HepG2 (cell line): ENCODE measurements around the gene HLA-B. TPM values are rescaled to one million over a fixed set of nuclear protein-coding genes. Genes with fewer than 3 reads are reported as not detected.

Experiments
- FLYWCH1 ChIP-seq: sonication (generic); formaldehyde crosslinking; IDR thresholded peaks from 2 replicates; pipeline ENCODE4 v1.8.1; 2023; ENCODE audit warnings: mild to moderate bottlenecking, missing genetic modification reagents
- GABPA ChIP-seq, 2 experiments: IDR thresholded peaks; 2 replicates each; pipeline ENCODE4 v1.6.1; 2011 to 2016; ENCODE audit warnings: low read depth in 2 of 2, low read length in 1 of 2, missing biosample characterization in 1 of 2, missing genetic modification characterization in 1 of 2
- GLI4 ChIP-seq: sonication (generic); formaldehyde crosslinking; IDR thresholded peaks from 2 replicates; pipeline ENCODE4 v1.5.1; 2020; ENCODE audit warnings: missing genetic modification reagents, mild to moderate bottlenecking, moderate library complexity, borderline replicate concordance
- JUND ChIP-seq: sonication (generic); formaldehyde crosslinking; IDR thresholded peaks from 2 replicates; pipeline ENCODE4 v1.8.0; 2022; ENCODE audit warnings: mild to moderate bottlenecking, missing genetic modification reagents
- MEIS2 ChIP-seq: sonication (generic); formaldehyde crosslinking; IDR thresholded peaks from 2 replicates; pipeline ENCODE4 v1.9.0; 2021; ENCODE audit warnings: mild to moderate bottlenecking, missing genetic modification reagents
- MTF1 ChIP-seq: sonication (generic); formaldehyde crosslinking; IDR thresholded peaks from 2 replicates; pipeline ENCODE4 v1.5.0; 2020; ENCODE audit warnings: missing genetic modification reagents
- NFATC3 ChIP-seq: sonication (generic); formaldehyde crosslinking; IDR thresholded peaks from 2 replicates; pipeline ENCODE4 v1.5.1; 2020; ENCODE audit warnings: mild to moderate bottlenecking, missing genetic modification reagents
- ONECUT2 ChIP-seq: sonication (generic); formaldehyde crosslinking; IDR thresholded peaks from 2 replicates; pipeline ENCODE4 v1.4.0; 2020; ENCODE audit warnings: missing genetic modification reagents
- PRDM10 ChIP-seq: sonication (generic); formaldehyde crosslinking; IDR thresholded peaks from 2 replicates; pipeline ENCODE4 v1.4.0; 2020; ENCODE audit warnings: low read depth, missing genetic modification reagents
- PREB ChIP-seq: sonication (generic); formaldehyde crosslinking; IDR thresholded peaks from 2 replicates; pipeline ENCODE4 v1.4.0; 2020; ENCODE audit warnings: missing genetic modification reagents
- SIN3A ChIP-seq: IDR thresholded peaks from 2 replicates; pipeline ENCODE4 v1.6.1; 2011; ENCODE audit warnings: low read depth, mild to moderate bottlenecking, control low read depth, low read length, borderline replicate concordance
- SNAI1 ChIP-seq: sonication (generic); formaldehyde crosslinking; IDR thresholded peaks from 2 replicates; pipeline ENCODE4 v1.5.0; 2020; ENCODE audit warnings: mild to moderate bottlenecking, missing genetic modification reagents, borderline replicate concordance
- TBP ChIP-seq: sonication (generic); formaldehyde crosslinking; IDR thresholded peaks from 2 replicates; pipeline ENCODE4 v1.5.0; 2020; ENCODE audit warnings: missing genetic modification reagents
- TBX3 ChIP-seq: fragments of 450-650 bp; IDR thresholded peaks from 2 replicates; pipeline ENCODE4 v1.6.1; 2017; ENCODE audit warnings: antibody characterized with exemption, mild to moderate bottlenecking, inconsistent platforms, borderline replicate concordance
- U2AF2 ChIP-seq: fragments of 200-400 bp; formaldehyde crosslinking; IDR thresholded peaks from 2 replicates; pipeline ENCODE4 v1.6.1; 2017; ENCODE audit warnings: low read depth, mild to moderate bottlenecking, low read length
- WIZ ChIP-seq: sonication (generic); formaldehyde crosslinking; IDR thresholded peaks from 2 replicates; pipeline ENCODE4 v1.5.1; 2020; ENCODE audit warnings: mild to moderate bottlenecking, missing genetic modification reagents
- YY1 ChIP-seq: IDR thresholded peaks from 2 replicates; pipeline ENCODE4 v1.6.1; 2011; ENCODE audit warnings: low read length, low read depth, moderate library complexity, mild to moderate bottlenecking; ENCODE audit not compliant: insufficient read depth, insufficient replicate concordance
- ZBTB26 ChIP-seq: IDR thresholded peaks from 2 replicates; pipeline ENCODE4 v1.6.1; 2016; ENCODE audit warnings: missing compliant biosample characterization, missing genetic modification reagents, borderline replicate concordance
- ZEB1 ChIP-seq: IDR thresholded peaks from 2 replicates; pipeline ENCODE4 v1.6.1; 2012; ENCODE audit warnings: mild to moderate bottlenecking, low read depth, inconsistent platforms; ENCODE audit not compliant: insufficient replicate concordance
- ZNF333 ChIP-seq: sonication (generic); formaldehyde crosslinking; IDR thresholded peaks from 2 replicates; pipeline ENCODE4 v1.4.0; 2020; ENCODE audit warnings: mild to moderate bottlenecking, missing genetic modification reagents, borderline replicate concordance
- ZNF350 ChIP-seq: sonication (generic); formaldehyde crosslinking; IDR thresholded peaks from 2 replicates; pipeline ENCODE4 v1.4.0; 2020; ENCODE audit warnings: mild to moderate bottlenecking, low read depth, missing genetic modification reagents, borderline replicate concordance
- ZNF598 ChIP-seq: sonication (generic); formaldehyde crosslinking; IDR thresholded peaks from 2 replicates; pipeline ENCODE4 v1.5.1; 2020; ENCODE audit warnings: mild to moderate bottlenecking, missing genetic modification reagents, borderline replicate concordance
- ZNF879 ChIP-seq: sonication (generic); formaldehyde crosslinking; IDR thresholded peaks from 2 replicates; pipeline ENCODE4 v1.8.1; 2023; ENCODE audit warnings: missing genetic modification reagents
- polyA plus RNA-seq, 8 experiments: library from polyadenylated mRNA; depleted of rRNA in 3 of 8; stranded (reverse) in 7 of 8; unstranded in 1 of 8; fragments of >200 nt; fragmentation: Illumina TruSeq in 4 of 8; extraction: Trizol in 4 of 8; gene quantifications; 2 replicates each; pipeline versions ENCODE4 v1.2.1 to v1.2.3, GENCODE V29; 2011 to 2016; ENCODE audit warnings: low read depth in 4 of 8, missing spikeins in 1 of 8, mixed read lengths in 1 of 8; ENCODE audit not compliant: insufficient read depth in 1 of 8
- total RNA-seq, 5 experiments: library from RNA; depleted of rRNA; stranded (reverse); fragments of >200 nt; fragmentation: Illumina TruSeq; extraction: Trizol; gene quantifications; 2 replicates each; pipeline ENCODE4 v1.2.3, GENCODE V29; 2016; ENCODE audit warnings: low read depth in 1 of 5

Gene HLA-B
- total and polyA plus RNA-seq, 2 of the 13 experiments (the other 11 are each of a cell fraction or from before 2014, with no cell fraction given): 35.3 to 88.9 TPM

GRCh38 chr6:31399589-31400466 lies 42.8 kb upstream of the HLA-B start (continued):
- TF ChIP-seq WIZ (CRISPR knock-in tag): 0 out of 2 replicates have a peak, but pooled peaks have one; percentile 25
- TF ChIP-seq ZNF598 (CRISPR knock-in tag): peak; percentile 95; the same call in 1 of the 2 replicates
- 0 out of 2 replicates have a peak, but pooled peaks have one; percentile 17 for TF ChIP-seq TBP (CRISPR knock-in tag)
- TF ChIP-seq ONECUT2 (CRISPR knock-in tag): no peak
- no peak for TF ChIP-seq NFATC3
- TF ChIP-seq PREB (CRISPR knock-in tag): no peak
- no peak for TF ChIP-seq MTF1 (CRISPR knock-in tag)
- TF ChIP-seq JUND: peak; percentile 9; the same call in 1 of the 2 replicates
- TF ChIP-seq YY1: peak; percentile 47
- TF ChIP-seq ZEB1: no peak
- no peak for TF ChIP-seq ZNF333 (CRISPR knock-in tag)
- peak; percentile 32; the same call in 1 of the 2 replicates for TF ChIP-seq TBX3
- TF ChIP-seq GABPA (IDR thresholded peaks at IDR 0.05; ENCODE audit: low read depth, low read length): peak; percentile 53
- TF ChIP-seq GABPA (CRISPR knock-in tag; IDR thresholded peaks at IDR 0.05; ENCODE audit: low read depth): peak; percentile 78
- peak; percentile 27; the same call in 1 of the 2 replicates for TF ChIP-seq PRDM10 (CRISPR knock-in tag)
- peak; percentile 65; the same call in 1 of the 2 replicates for TF ChIP-seq SIN3A
- TF ChIP-seq ZNF350 (CRISPR knock-in tag): peak; percentile 74; the same call in 1 of the 2 replicates
- TF ChIP-seq ZNF879: peak; percentile 3; the same call in 1 of the 2 replicates
- 0 out of 2 replicates have a peak, but pooled peaks have one; percentile 48 for TF ChIP-seq GLI4 (CRISPR knock-in tag)
- no peak; the same call in 1 of the 2 replicates for TF ChIP-seq MEIS2 (CRISPR knock-in tag)
- TF ChIP-seq ZBTB26: peak; percentile 71; the same call in 1 of the 2 replicates
- peak; percentile 78; the same call in 1 of the 2 replicates for TF ChIP-seq U2AF2
- TF ChIP-seq FLYWCH1 (CRISPR knock-in tag): no peak
- no peak for TF ChIP-seq SNAI1 (CRISPR knock-in tag)
